ENCODE measurements around the gene IKZF4.
"Not testable (repeated sequence)": the region's sequence is repeated elsewhere in the genome, so short reads cannot be mapped to it uniquely, and the experiment has no call there.

IKZF4 gene

DNA sequence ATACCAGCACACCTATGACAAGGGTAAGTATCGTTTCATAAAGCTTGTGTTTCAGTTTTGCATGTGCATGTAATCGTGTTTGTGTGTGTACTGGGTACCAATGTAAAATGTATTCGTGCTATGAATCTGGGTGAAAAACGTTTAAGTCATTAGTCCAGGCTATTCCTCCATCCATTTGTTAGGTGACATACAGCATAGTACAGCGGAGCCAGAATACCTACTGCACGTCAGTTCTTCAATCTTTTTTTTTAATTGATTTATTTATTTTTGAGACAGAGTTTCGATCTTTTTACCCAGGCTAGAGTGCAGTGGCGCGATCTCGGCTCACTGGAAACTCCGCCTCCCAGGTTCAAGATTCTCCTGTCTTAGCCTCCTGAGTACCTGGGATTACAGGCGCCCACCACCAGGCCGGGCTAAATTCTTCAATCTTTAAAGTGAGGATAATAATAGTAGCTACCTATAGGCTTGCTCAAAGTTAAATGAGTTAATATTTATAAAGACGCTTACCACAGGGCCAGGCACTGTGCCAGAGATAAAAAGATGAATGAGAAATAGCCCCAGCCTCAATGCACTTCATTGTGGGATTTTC lies 20.2 kb downstream of the IKZF4 start:
- no peak for FAIRE-seq
- DNase-seq (ENCODE audit: insufficient read length, low spot score): no peak
- no peak for TF ChIP-seq POLR2A (IDR thresholded peaks at IDR 0.05; ENCODE audit: low read depth, low read length)

DNA sequence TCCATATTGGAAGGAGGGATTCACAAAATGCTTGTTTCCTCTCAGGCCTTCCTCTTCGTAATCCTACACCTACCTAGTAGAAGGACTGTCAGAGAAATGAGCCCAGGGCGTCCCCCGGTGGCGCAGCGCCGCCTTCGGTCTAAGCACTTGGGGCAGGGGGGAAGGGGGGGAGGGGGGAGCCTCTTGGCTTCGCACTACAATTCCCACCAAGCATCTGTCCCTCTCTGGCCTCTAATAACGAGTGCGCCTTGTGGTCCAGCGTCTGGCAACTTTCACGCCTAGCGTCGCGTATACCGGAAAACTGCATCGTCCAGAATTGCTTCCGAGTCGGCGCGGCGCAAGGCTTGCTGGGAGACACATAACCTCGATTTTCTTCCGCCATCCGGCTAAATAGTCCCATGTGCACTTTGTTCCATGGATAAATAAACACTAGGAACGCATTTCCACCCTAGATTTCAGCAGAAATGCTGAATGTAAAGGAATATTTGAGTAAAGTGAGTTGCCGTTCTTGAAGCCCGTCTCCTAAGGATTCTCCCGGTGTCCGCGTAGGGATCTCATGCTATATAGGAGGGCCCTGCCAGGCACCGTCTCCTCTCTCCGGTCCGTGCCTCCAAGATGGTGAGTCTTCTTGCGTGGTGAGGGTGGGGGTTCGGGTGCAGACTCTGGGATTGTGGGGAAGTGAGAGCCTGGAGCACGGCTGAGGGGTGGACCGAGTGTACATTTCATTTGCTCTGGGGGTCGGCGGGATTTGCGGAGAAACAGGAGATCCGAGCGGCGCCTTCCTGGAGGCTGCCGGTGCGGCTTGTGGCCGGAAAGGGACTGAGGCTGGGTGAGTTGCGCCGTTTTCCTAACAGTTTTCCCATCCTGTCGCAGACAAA lies 20.9 kb downstream of the IKZF4 start, which contains the start of gene RPS26:
Gene RPS26, plus strand, starts transcription at position 367 of the 878 bp plus-strand sequence. Its CDS starts 249 bp downstream, at position 616.
- peak; percentile 96 for TF ChIP-seq POLR2A (IDR thresholded peaks at IDR 0.05; ENCODE audit: low read depth, low read length)
- peak; percentile 78 for DNase-seq (ENCODE audit: insufficient read length, low spot score)
- FAIRE-seq: peak; percentile 84

DNA sequence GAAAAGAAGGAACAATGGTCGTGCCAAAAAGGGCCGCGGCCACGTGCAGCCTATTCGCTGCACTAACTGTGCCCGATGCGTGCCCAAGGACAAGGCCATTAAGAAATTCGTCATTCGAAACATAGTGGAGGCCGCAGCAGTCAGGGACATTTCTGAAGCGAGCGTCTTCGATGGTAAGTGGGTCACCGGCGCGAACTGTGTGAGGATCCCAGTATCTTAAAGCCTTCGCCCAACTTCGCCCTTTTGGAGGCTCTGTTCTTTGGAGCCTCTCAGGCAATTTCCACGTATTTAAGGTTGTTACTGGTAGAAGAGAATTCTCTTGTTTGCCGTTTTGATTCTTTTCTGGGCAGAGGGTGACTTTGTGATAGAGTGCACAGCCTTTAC lies 21.6 kb downstream of the IKZF4 start:
- not testable (repeated sequence) for DNase-seq (ENCODE audit: insufficient read length, low spot score); FAIRE-seq

DNA sequence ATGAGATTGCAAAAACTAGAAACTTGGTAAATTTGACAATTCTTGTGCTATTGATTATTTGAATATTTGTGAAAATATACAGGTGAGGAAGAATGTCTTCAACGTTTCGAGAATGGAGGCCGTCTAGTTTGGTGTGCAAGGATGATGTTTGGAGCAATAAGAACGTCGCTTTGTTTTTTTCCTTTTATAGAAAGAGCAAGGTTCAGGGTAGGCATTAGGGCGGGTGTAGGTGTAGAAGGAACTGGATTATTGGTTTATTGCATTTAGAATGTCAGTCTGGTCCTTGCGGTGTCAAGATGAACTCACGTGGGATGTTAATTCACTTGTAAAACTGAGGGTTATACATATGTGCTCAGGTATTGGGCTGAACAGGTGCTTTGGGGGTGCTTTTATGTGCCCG lies 22.0 kb downstream of the IKZF4 start:
- DNase-seq (ENCODE audit: insufficient read length, low spot score): no peak
- no peak for TF ChIP-seq POLR2A (IDR thresholded peaks at IDR 0.05; ENCODE audit: low read depth, low read length)
- FAIRE-seq: no peak

DNA sequence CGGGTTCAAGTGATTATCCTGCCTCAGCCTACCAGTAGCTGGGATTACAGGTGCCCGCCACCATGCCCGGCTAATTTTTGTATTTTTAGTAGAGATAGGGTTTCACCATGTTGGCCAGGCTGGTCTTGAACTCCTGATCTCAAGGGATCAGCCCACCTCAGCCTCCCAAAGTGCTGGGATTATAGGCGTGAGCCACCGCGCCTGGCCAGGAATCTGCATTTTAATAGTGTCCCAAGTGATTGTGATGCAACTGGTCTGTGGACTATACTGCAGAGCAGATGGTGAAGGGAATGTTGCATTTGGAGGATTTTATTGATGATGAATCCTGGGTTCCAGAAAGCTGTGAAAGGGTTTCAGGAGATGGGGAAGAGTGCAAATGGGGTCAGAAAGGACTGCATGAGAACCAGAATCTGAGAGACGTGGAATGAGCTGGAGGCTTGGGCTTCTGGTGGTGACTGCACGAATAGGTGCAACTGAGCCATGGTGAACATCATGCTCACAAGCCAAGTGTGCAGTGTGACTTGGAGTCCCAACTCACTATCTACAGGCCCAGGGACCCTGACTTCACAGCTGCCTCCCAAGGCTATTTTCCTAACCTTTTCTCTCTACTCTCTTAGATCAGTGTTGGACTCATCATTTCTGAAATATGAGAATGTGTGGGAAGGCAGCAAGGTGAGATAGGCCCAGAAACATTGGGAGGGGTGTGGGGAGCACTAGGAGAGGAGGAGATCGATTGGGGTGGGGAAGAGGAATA lies 25.4 kb downstream of the IKZF4 start:
- FAIRE-seq (no peak), DNase-seq (ENCODE audit: insufficient read length, low spot score) (no peak)
- TF ChIP-seq POLR2A (IDR thresholded peaks at IDR 0.05; ENCODE audit: low read depth, low read length): no peak; the same call in 1 of the 2 replicates

DNA sequence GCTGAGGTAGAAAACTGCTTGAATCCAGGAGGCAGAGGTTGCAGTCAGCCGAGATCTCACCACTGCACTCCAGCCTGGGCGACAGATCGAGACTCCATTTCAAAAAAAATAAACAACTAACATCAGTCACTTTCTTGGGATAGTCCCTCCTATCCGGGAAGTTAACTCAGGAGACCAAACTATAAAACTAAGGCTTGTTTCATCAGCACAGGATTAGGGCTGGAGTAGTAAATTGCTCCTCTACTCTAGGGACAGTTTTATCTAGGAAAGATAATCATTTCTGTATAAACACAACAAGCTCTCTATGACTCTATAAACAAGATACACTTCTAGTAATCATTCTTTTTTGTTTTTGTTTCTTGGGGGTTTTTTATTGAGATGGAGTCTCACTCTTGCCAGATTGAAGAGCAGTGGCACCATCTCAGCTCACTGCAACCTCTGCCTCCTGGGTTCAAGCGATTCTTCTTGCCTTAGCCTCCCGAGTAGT lies 32.6 kb downstream of the IKZF4 start:
- FAIRE-seq (no peak), DNase-seq (ENCODE audit: insufficient read length, low spot score) (no peak)
- TF ChIP-seq POLR2A (IDR thresholded peaks at IDR 0.05; ENCODE audit: low read depth, low read length): no peak

DNA sequence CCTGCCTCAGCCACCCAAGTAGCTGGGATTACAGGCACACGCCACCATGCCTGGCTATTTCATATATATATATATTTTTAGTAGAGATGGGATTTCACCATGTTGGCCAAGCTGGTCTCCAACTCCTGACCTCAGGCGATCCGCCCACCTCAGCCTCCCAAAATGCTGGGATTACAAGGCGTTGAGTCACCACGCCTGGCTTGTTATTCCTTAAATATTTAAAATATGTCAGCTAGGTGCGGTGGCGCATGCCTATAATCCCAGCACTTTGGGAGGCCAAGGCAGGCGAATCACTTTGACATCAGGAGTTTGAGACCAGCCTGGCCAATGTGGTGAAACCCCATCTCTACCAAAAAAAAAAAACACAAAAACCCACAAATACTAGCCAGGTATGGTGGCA lies 39.1 kb downstream of the IKZF4 start:
- not testable (repeated sequence) for FAIRE-seq; DNase-seq (ENCODE audit: insufficient read length, low spot score)

DNA sequence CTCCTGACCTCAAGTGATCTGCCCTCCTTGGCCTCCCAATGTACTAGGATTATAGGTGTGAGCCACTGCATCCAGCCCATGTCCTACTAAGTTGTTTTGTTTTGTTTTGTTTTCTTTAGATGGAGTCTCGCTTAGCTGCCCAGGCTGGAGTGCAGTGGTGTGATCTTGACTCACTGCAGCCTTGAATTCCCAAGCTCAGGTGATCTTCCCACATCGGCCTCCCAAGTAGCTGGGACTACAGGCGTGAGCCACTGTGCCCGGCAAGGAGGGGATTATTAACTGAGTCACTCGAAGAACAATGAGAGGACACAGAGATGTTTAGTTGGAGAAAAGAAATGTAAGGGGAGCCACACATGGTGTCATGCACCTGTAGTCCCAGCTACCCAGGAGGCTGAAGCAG lies 41.1 kb downstream of the IKZF4 start:
- FAIRE-seq (no peak), DNase-seq (ENCODE audit: insufficient read length, low spot score) (no peak)
- no peak for TF ChIP-seq POLR2A (IDR thresholded peaks at IDR 0.05; ENCODE audit: low read depth, low read length)

DNA sequence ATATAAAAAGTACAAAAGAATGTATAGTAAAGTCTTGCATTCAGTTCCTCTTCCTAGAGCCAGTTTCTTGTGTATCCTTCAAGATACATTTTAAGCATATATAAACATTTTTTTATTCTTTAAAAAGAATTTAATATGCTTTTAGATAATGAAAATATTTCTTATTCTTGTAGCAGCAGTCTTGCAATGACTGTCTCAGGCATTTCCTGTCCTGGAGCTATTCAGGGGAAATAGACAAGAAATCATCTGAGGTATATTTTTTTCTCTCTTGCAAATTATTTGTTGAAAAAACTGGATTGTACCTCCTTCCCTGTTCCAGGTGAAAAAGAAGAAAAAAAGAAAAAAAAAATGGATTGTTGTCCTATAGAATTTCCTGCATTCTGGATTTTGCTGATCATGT lies 42.2 kb downstream of the IKZF4 start:
- FAIRE-seq: no peak
- no peak for TF ChIP-seq POLR2A (IDR thresholded peaks at IDR 0.05; ENCODE audit: low read depth, low read length)
- no peak for DNase-seq (ENCODE audit: insufficient read length, low spot score)

DNA sequence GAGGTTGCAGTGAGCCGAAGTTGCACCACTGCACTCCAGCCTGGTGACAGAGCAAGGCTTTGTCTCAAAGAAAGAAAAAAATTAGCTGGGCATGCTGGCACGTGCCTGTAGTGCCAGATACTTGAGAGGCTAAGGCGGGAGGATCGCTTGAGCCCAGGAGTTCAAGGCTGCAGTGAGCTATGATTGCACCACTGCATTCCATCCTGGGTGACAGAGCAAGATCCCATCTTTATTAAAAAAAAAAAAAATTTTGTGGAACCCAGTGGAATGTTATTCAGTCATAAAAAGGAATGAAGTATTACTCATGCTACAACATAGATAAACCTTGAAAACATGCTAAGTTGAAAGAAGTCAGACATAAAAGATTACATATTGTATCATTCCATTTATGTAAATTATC lies 50.8 kb downstream of the IKZF4 start:
- FAIRE-seq (no peak), DNase-seq (ENCODE audit: insufficient read length, low spot score) (no peak)
- no peak for TF ChIP-seq POLR2A (IDR thresholded peaks at IDR 0.05; ENCODE audit: low read depth, low read length)

DNA sequence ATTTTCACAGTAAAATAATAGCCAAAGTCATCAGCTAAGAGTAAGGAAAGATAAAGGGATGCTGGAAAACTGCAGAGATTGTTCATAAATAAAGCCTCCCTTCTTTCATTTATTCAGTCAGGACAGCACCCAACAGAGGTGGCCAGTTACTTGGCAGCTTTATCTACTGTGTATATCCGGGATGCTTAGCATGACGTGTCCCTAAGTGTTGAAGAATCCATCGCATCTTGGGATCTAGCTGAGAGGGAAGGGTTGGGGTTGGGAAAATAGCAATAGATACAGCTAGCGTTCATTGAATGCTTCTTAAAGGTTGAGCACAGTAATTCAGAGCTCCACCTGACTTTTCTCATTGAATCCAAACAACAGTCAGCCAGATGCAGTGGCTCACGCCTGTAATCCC lies 53.6 kb downstream of the IKZF4 start:
- TF ChIP-seq POLR2A (IDR thresholded peaks at IDR 0.05; ENCODE audit: low read depth, low read length): no peak
- DNase-seq (ENCODE audit: insufficient read length, low spot score): no peak
- FAIRE-seq: no peak

DNA sequence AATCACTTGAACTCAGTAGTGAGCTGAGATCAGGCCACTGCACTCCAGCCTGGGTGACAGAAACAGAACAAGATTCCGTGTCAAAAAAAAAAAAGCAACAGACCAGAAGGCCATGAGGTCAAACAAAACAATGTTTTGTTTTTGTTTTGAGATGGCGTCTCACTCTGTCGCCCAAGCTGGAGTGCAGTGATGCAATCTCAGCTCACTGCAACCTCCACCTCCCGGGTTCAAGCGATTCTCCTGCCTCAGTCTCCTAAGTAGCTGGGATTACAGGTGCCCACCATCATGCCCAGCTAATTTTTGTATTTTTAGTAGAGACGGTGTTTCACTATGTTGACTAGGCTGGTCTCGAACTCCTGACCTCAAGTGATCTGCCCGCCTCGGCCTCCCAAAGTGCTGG lies 57.1 kb downstream of the IKZF4 start:
- FAIRE-seq: not testable (repeated sequence)

DNA sequence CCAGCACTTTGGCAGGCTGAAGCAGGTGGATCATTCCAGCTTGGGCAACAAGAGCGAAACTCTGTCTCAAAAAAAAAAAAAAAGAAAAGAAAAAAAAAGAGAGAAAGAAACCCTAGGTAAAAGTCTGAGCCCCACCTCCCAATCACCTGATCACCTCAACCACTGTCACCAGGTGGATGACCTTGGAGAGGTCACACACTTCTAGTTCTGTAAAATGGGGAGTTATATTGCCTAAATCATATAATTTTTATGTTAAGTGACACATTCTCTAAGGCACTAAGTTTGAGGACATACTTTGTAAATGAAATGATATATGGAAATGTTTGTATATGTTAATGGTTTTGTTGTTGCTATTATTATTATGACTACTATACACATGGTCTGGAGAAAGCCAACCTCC lies 57.6 kb downstream of the IKZF4 start:
- FAIRE-seq (no peak), DNase-seq (ENCODE audit: insufficient read length, low spot score) (no peak)
- no peak for TF ChIP-seq POLR2A (IDR thresholded peaks at IDR 0.05; ENCODE audit: low read depth, low read length)

More for the DNA sequence above, 57.1 kb downstream of the IKZF4 start:
- not testable (repeated sequence) for DNase-seq (ENCODE audit: insufficient read length, low spot score)
